ENCODE data around the gene RHAG.
"Not testable (repeated sequence)": the region's sequence is repeated elsewhere in the genome, so short reads cannot be mapped to it uniquely, and the experiment has no call there.

RHAG gene

DNA sequence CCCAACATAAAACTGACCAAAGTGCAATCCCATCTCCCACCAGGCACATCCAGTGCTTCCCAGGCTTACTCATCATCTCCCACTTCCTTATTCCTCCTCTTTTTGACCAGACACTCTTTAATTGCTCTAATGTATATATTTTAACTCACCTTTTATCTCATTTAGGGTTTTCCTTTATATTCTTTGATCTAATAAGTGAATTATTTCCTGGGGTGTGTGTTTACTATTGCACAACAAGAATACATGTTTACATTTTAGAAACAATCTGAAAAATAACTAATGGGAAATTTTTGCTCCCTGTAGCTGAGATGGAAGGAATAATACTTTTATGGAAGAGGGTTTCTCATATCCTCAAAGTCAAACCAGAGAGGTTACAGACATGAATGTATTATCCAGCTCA lies 18.4 kb downstream of the RHAG start:
- Mint-ChIP-seq H3K27me3 (ENCODE audit: low read depth) (peaks cover 3% of the 10 kb centered on the region), H3K36me3 (ENCODE audit: low read depth) (no peaks in the 10 kb centered on the region), H3K27ac (no peak overlapping the region)

GRCh38 chr6:49614144-49614543 lies 22.5 kb downstream of the RHAG start:
- H3K27me3 Mint-ChIP-seq (ENCODE audit: low read depth); H3K4me1 Mint-ChIP-seq (ENCODE audit: low read depth); H3K36me3 Mint-ChIP-seq (ENCODE audit: low read depth); H3K9me3 Mint-ChIP-seq; H3K4me3 Mint-ChIP-seq; H3K27ac Mint-ChIP-seq: not testable (repeated sequence)

More for the DNA sequence above, 18.4 kb downstream of the RHAG start:
- Mint-ChIP-seq H3K9me3 (no peaks in the 10 kb centered on the region), H3K4me1 (ENCODE audit: low read depth) (no peaks in the 10 kb centered on the region), H3K4me3 (no peak overlapping the region)

GRCh38 chr6:49609285-49609684 lies 27.4 kb downstream of the RHAG start:
- Mint-ChIP-seq H3K4me1 (ENCODE audit: low read depth) (no peaks in the 10 kb centered on the region), H3K4me3 (no peak overlapping the region), H3K36me3 (ENCODE audit: low read depth) (no peaks in the 10 kb centered on the region), H3K27me3 (ENCODE audit: low read depth) (peaks cover 3% of the 10 kb centered on the region), H3K9me3 (no peaks in the 10 kb centered on the region), H3K27ac (no peak overlapping the region)

DNA sequence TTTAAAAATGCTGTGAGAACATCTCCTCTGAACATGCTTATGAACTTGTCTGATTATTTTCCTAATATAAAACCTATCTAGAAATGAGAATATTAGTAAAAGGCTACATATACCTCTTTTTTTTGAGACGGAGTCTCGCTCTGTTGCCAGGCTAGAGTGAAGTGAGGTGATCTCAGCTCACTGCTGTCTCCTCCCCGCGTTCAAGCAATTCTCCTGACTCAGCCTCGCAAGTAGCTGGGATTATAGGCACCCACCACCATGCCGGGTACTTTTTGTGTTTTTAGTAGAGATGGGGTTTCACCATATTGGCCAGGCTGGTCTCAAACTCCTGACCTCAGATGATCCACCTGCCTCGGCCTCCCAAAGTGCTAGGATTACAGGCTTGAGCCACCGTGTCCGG lies 28.4 kb downstream of the RHAG start:
- H3K9me3 Mint-ChIP-seq; H3K27me3 Mint-ChIP-seq (ENCODE audit: low read depth); H3K36me3 Mint-ChIP-seq (ENCODE audit: low read depth); H3K27ac Mint-ChIP-seq; H3K4me3 Mint-ChIP-seq; H3K4me1 Mint-ChIP-seq (ENCODE audit: low read depth): not testable (repeated sequence)

DNA sequence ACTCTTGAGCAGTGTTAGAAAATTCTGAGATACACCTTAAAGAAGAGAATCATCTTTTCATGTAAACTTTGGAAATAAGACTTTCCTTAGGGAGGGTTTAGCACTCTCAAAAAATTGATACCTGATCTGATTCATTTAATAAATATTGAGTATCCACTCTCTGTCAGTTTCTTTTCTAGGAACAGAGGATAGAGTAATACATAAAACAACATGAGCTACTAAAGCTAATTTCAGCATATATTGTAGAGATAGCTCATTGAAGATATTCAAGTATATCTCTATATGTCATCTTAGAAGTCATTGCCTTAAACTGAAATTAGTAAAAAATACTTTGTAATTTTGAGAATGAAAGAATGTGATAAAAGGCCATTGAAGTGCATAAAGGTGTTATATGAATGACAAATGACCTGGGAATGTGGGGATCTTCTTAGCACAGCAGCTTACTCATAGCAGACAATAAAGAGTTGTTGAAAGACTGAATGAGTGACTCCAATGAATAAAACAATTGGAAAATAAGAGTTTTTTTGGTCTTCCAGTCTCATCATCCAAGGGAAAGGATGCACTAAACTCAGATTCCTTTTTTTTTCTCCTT lies 29.2 kb downstream of the RHAG start:
- no peaks in the 10 kb centered on the region for H3K4me1 Mint-ChIP-seq (ENCODE audit: low read depth)
- no peak overlapping the region for H3K27ac Mint-ChIP-seq
- H3K9me3 Mint-ChIP-seq, result no peaks in the 10 kb centered on the region
- peaks cover 1% of the 10 kb centered on the region for H3K27me3 Mint-ChIP-seq (ENCODE audit: low read depth)
- H3K4me3 Mint-ChIP-seq, result no peak overlapping the region
- H3K36me3 Mint-ChIP-seq (ENCODE audit: low read depth), result no peaks in the 10 kb centered on the region

GRCh38 chr6:49606721-49607390 lies 29.8 kb downstream of the RHAG start:
- Mint-ChIP-seq H3K4me3 (no peak overlapping the region), H3K4me1 (ENCODE audit: low read depth) (no peaks in the 10 kb centered on the region), H3K27ac (no peak overlapping the region), H3K27me3 (ENCODE audit: low read depth) (no peaks in the 10 kb centered on the region), H3K9me3 (no peaks in the 10 kb centered on the region), H3K36me3 (ENCODE audit: low read depth) (no peaks in the 10 kb centered on the region)

GRCh38 chr6:49604080-49604479 lies 32.6 kb downstream of the RHAG start:
- not testable (repeated sequence) for H3K27me3 Mint-ChIP-seq (ENCODE audit: low read depth); H3K4me3 Mint-ChIP-seq; H3K27ac Mint-ChIP-seq; H3K36me3 Mint-ChIP-seq (ENCODE audit: low read depth); H3K9me3 Mint-ChIP-seq; H3K4me1 Mint-ChIP-seq (ENCODE audit: low read depth)

DNA sequence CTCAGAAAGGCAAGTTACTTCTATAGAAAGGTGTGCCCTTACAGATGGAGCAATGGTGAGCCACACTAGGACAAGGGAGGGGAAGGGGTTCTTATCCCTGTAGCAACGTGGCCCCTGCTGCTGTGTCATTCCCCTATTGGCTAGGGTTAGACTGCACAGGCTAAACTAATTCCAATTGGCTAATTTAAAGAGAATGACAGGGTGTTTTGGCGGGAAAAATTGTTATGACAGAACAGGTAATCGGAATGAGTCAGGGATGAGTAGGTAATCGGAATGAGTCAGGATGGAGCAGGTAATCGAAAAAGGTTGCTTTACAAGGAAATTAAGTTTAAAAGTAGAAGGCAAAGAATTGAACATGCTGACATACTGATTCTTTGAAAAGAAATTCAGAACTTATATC lies 49.4 kb downstream of the RHAG start:
- not testable (repeated sequence) for H3K9me3 Mint-ChIP-seq; H3K27ac Mint-ChIP-seq; H3K4me3 Mint-ChIP-seq; H3K27me3 Mint-ChIP-seq (ENCODE audit: low read depth); H3K4me1 Mint-ChIP-seq (ENCODE audit: low read depth); H3K36me3 Mint-ChIP-seq (ENCODE audit: low read depth)

DNA sequence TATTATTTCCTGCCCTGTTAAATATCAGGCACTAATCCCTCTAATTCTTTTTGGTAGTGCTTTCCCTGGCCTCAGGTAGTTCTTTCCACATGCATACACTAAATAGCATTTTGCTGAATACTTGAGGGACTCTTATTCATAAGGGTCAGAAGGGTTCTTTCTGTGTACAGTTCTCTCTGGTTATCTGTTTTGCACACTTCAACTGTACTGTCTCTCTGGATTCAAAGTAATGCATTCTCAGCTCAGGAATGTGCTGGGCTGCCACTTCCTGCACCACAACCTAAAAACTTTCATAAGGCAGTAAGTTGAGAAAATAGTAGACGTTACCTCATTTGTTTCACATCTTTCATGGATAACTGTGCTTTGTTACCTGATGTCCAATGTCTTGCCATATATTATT lies 54.1 kb downstream of the RHAG start:
- Mint-ChIP-seq H3K36me3 (ENCODE audit: low read depth) (no peaks in the 10 kb centered on the region), H3K27me3 (ENCODE audit: low read depth) (peaks cover 6% of the 10 kb centered on the region), H3K27ac (no peak overlapping the region), H3K9me3 (peaks cover 3% of the 10 kb centered on the region), H3K4me3 (no peak overlapping the region), H3K4me1 (ENCODE audit: low read depth) (no peaks in the 10 kb centered on the region)

DNA sequence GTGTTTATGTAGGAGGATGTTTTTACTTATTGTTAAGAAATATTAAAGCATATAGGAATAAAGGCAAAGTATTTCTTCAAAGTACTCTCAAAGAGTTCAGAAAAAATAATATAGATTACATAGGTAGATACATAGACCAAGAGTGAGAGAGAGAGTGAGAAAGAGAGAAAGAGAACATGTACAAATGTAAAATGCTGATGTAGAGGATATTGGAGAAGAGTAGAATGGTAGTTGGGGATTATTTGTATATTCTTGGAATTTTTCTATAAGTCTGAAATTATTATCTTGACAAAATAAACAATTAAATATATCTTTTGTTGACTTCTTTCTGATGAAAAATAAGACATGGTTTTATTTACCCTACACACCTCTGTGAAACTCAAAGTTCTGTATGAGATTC lies 57.0 kb downstream of the RHAG start:
- no peaks in the 10 kb centered on the region for H3K36me3 Mint-ChIP-seq (ENCODE audit: low read depth)
- peaks cover 6% of the 10 kb centered on the region for H3K27me3 Mint-ChIP-seq (ENCODE audit: low read depth)
- no peak overlapping the region for H3K4me3 Mint-ChIP-seq
- no peak overlapping the region for H3K27ac Mint-ChIP-seq
- no peaks in the 10 kb centered on the region for H3K4me1 Mint-ChIP-seq (ENCODE audit: low read depth)
- peaks cover 3% of the 10 kb centered on the region for H3K9me3 Mint-ChIP-seq

DNA sequence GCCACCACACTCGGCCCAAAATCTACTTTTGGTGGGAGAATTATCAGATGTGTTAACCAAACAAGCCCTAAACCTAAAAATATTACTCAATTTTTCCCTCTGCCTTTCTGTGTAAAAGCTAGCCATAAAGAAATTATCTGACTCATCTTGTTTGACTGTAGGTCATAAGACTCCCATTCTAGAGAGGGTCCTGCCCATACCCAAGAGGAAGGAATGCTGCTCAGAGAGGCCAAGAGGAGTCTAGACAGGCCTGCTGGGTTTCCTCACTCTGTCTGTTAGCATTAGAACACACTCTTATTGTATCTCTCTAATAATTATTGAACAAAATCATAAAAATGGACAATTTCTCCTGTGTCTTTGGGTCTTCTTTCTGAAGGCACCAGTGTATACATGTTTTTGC lies 60.0 kb downstream of the RHAG start:
- Mint-ChIP-seq H3K36me3 (ENCODE audit: low read depth) (no peaks in the 10 kb centered on the region), H3K27ac (no peak overlapping the region), H3K4me3 (no peak overlapping the region), H3K4me1 (ENCODE audit: low read depth) (no peaks in the 10 kb centered on the region), H3K9me3 (peaks cover 3% of the 10 kb centered on the region), H3K27me3 (ENCODE audit: low read depth) (peaks cover 6% of the 10 kb centered on the region)

DNA sequence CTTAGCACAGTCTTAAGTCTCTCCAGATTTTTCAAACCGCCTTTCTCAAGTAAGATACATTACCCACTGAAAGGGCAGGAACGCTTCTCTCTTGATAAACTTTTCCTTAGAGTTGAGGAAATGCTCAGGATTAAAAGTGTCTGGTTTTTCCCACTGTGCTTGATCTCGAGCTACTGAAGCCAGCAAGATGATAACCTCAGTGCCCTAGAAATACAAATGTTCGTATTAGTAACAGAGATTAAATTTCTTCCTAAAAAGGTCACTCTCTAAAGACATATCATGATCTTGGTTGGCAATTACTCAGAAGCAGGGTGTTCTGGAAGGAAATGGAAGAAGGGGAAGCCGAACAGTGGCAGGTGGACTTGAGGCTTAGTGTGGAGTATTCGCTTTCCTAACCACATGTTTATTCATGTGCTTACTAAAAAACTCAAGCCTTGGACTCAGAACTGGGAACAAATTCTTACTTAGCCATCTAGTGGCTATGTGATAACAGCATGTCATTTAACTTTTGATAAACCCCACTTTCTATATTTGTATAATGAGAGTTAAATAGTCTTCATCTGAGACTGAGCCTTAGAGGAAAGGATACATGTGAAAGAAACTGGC lies 66.1 kb downstream of the RHAG start:
- Mint-ChIP-seq H3K4me3 (no peak overlapping the region), H3K4me1 (ENCODE audit: low read depth) (peaks cover 3% of the 10 kb centered on the region), H3K9me3 (no peaks in the 10 kb centered on the region), H3K36me3 (ENCODE audit: low read depth) (no peaks in the 10 kb centered on the region), H3K27me3 (ENCODE audit: low read depth) (peaks cover 3% of the 10 kb centered on the region), H3K27ac (no peak overlapping the region)

GRCh38 chr6:49565855-49566254 lies 70.8 kb downstream of the RHAG start:
- no peak overlapping the region for H3K4me3 Mint-ChIP-seq
- no peaks in the 10 kb centered on the region for H3K9me3 Mint-ChIP-seq
- peaks cover 3% of the 10 kb centered on the region for H3K4me1 Mint-ChIP-seq (ENCODE audit: low read depth)
- no peaks in the 10 kb centered on the region for H3K36me3 Mint-ChIP-seq (ENCODE audit: low read depth)
- peaks cover 9% of the 10 kb centered on the region for H3K27me3 Mint-ChIP-seq (ENCODE audit: low read depth)
- no peak overlapping the region for H3K27ac Mint-ChIP-seq

DNA sequence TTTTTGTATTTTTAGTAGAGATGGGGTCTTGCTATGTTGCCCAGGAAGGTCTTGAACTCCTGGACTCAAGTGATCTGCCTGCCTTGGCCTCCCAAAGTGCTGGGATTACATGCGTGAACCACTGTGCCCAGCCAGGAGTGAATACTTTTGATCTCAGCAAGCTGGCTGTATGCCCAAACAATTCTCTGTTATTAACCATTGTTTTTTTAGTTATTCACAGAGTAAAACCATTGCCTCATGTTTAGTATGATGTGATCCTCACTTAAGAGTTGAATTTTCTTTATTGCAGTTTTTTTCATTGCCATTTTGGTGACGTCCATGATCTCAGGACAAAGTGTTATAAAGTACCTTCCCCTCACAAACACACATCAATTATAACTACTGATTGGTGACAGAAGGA lies 71.4 kb downstream of the RHAG start:
- peaks cover 9% of the 10 kb centered on the region for H3K27me3 Mint-ChIP-seq (ENCODE audit: low read depth)
- H3K27ac Mint-ChIP-seq, result no peak overlapping the region
- no peaks in the 10 kb centered on the region for H3K9me3 Mint-ChIP-seq
- no peak overlapping the region for H3K4me3 Mint-ChIP-seq
- H3K4me1 Mint-ChIP-seq (ENCODE audit: low read depth), result peaks cover 3% of the 10 kb centered on the region
- H3K36me3 Mint-ChIP-seq (ENCODE audit: low read depth), result no peaks in the 10 kb centered on the region

GRCh38 chr6:49564552-49564951 lies 72.1 kb downstream of the RHAG start:
- Mint-ChIP-seq H3K9me3 (no peaks in the 10 kb centered on the region), H3K4me1 (ENCODE audit: low read depth) (peaks cover 3% of the 10 kb centered on the region), H3K27ac (no peak overlapping the region), H3K4me3 (no peak overlapping the region), H3K27me3 (ENCODE audit: low read depth) (peaks cover 9% of the 10 kb centered on the region), H3K36me3 (ENCODE audit: low read depth) (no peaks in the 10 kb centered on the region)

All from T-helper 1 cell treated with Interleukin-12 subunit alpha and Interleukin-12 subunit beta and Interleukin-4 antibody, amounts not matched to agents 30 μg/mL and 1 μg/mL, for 36 hours (primary cell).